ENCODE results near the gene MPRIP.

DNA sequence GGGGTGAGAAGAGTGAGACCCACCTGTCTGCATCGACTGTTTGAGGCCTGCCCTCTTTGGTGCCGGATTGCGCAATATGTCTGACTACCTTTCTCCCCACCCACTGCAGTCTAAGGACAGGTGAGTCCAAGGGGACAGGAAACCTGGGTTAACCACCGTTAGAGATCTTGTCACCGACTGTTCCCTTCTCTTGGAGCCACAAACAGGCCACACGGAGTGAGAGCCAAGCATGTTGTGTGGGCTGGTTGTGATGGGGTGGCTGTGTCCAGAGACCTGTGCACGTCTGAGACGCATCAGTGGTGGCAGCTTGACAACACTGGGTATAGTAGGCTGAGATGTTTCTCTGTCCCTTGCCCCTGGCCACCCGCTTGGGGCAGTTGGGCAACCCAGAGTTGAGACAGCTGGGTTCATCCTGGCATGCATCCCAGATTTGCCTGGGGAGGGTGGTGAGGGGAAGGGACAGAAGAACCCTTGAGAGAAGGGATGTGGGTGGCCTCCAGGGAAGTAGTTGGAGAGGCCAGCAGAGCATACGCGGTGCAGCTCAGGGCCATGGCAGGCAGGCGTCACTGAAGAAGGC is 21.4 kb downstream of the MPRIP start:
- TF ChIP-seq EZH2 (IDR thresholded peaks at IDR 0.05) (no peak), YY1 (IDR thresholded peaks at IDR 0.05; ENCODE audit: extremely low read depth, insufficient replicate concordance, low read depth, low read length) (no peak), POLR2A (IDR thresholded peaks at IDR 0.05; ENCODE audit: borderline replicate concordance, extremely low read depth, insufficient read depth, insufficient read length) (no peak), RAD21 (IDR thresholded peaks at IDR 0.05; ENCODE audit: low read depth) (no peak), EGR1 (IDR thresholded peaks at IDR 0.05; ENCODE audit: low read depth) (no peak)
- TF ChIP-seq, protein P1, sequence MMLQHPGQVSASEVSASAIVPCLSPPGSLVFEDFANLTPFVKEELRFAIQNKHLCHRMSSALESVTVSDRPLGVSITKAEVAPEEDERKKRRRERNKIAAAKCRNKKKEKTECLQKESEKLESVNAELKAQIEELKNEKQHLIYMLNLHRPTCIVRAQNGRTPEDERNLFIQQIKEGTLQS (IDR thresholded peaks at IDR 0.05) = no peak
- TF ChIP-seq, protein P2, sequence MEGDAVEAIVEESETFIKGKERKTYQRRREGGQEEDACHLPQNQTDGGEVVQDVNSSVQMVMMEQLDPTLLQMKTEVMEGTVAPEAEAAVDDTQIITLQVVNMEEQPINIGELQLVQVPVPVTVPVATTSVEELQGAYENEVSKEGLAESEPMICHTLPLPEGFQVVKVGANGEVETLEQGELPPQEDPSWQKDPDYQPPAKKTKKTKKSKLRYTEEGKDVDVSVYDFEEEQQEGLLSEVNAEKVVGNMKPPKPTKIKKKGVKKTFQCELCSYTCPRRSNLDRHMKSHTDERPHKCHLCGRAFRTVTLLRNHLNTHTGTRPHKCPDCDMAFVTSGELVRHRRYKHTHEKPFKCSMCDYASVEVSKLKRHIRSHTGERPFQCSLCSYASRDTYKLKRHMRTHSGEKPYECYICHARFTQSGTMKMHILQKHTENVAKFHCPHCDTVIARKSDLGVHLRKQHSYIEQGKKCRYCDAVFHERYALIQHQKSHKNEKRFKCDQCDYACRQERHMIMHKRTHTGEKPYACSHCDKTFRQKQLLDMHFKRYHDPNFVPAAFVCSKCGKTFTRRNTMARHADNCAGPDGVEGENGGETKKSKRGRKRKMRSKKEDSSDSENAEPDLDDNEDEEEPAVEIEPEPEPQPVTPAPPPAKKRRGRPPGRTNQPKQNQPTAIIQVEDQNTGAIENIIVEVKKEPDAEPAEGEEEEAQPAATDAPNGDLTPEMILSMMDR (IDR thresholded peaks at IDR 0.05 in 2 of 3, conservative IDR thresholded peaks at IDR 0.05 in 1 of 3; ENCODE audit: borderline replicate concordance in 1 of 3, insufficient read depth in 1 of 3, low read depth in 2 of 3, low read length in 2 of 3) = no peak
